Vagina (tissue), 2 donors: ENCODE measurements around the gene RNASE9. TPM values are rescaled to one million over a fixed set of nuclear protein-coding genes. Genes with fewer than 3 reads are reported as not detected.

Experiments
- DNase-seq, 2 donors: peaks; one replicate each; pipeline ENCODE4 v3.0.0-alpha.2; 2017; ENCODE audit errors: extremely low spot score in 2 of 2
- H3K27ac ChIP-seq: fragments of 200-600 bp; sonication (generic); one replicate; pipeline ENCODE4 v1.5.1; 2019
- H3K27me3 ChIP-seq: fragments of 200-600 bp; sonication (generic); one replicate; pipeline ENCODE4 v1.5.1; 2019
- H3K36me3 ChIP-seq, 2 donors: fragments of 200-600 bp; sonication (generic); one replicate each; pipeline ENCODE4 v1.5.1; 2017 to 2019
- H3K4me1 ChIP-seq: fragments of 200-600 bp; sonication (generic); one replicate; pipeline ENCODE4 v1.5.1; 2019
- H3K4me3 ChIP-seq, 2 donors: fragments of 200-600 bp; sonication (generic); 1 replicate in 1 of 2; 2 replicates in 1 of 2; pipeline ENCODE4 v1.5.1; 2016 to 2019
- H3K9me3 ChIP-seq: fragments of 200-600 bp; sonication (generic); one replicate; pipeline ENCODE4 v1.5.1; 2019
- POLR2A ChIP-seq, 2 donors: fragments of 450-650 bp; IDR thresholded peaks; one replicate each; pipeline ENCODE4 v1.6.1; 2017; ENCODE audit warnings: antibody characterized with exemption in 2 of 2, mild to moderate bottlenecking in 2 of 2, moderate library complexity in 2 of 2
- POLR2AphosphoS5 ChIP-seq, 2 donors: sonication (generic); formaldehyde crosslinking; IDR thresholded peaks; one replicate each; pipeline ENCODE4 v1.9.0; 2017; ENCODE audit warnings: antibody characterized with exemption in 2 of 2, mild to moderate bottlenecking in 2 of 2, low read depth in 1 of 2; ENCODE audit not compliant: insufficient read depth in 1 of 2
- intact Hi-C: fragments of 100-400 bp; cut with DNase I; formaldehyde crosslinking; loops from one replicate; pipeline ENCODE4 v1.15.1; 2023
- total RNA-seq: library from RNA; depleted of rRNA; stranded (reverse); fragments of >200 nt; gene quantifications from one replicate; pipeline ENCODE4 v1.2.3, GENCODE V29; 2016
- TF ChIP-seq, protein P1 (sequence below), 3 experiments: fragments of 450-650 bp in 2 of 3; fragments of 200-600 bp in 1 of 3; sonication (generic) in 1 of 3; IDR thresholded peaks; one replicate each; pipeline ENCODE4 v1.5.1; 2017 to 2019; ENCODE audit warnings: antibody characterized with exemption in 3 of 3, mild to moderate bottlenecking in 2 of 3, moderate library complexity in 2 of 3

Gene RNASE9
- total RNA-seq: not detected

DNA sequence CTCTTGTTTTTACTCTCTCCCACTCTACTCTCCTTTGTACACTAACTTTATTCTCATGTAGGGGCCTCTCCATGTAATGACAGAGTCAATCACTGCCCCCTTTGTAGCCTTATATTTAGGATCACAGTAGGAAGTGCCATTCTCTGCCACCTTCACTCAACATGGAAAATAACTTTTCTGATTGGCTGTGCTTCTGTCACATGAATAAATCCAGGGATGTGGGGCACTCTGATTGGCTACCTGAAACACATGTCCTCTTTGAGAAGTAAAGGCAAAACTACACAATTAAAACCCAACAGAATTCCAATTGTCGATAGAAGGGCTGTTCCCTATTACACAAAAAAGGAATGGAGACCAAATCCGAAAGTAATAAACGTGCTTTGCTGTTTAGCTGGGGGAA, at the start of gene RNASE9:
RNASE9 (minus strand) TSS at position 87 of the 400 bp plus-strand sequence.
- Histone ChIP-seq H3K4me1 (no peaks in the 10 kb centered on the region), H3K9me3 (no peaks in the 10 kb centered on the region), H3K27ac (no peak within 1 kb of the TSS), H3K4me3 (no peak within 1 kb of the TSS), H3K27me3 (no peaks in the 10 kb centered on the region), H3K36me3 (no peaks in the 10 kb centered on the region)
- no peak for DNase-seq
- TF ChIP-seq POLR2AphosphoS5 (IDR thresholded peaks at IDR 0.05; ENCODE audit: insufficient read depth in 1 of 2, low read depth in 1 of 2) (no peak), POLR2A (IDR thresholded peaks at IDR 0.05) (no peak)
- TF ChIP-seq, protein P1, sequence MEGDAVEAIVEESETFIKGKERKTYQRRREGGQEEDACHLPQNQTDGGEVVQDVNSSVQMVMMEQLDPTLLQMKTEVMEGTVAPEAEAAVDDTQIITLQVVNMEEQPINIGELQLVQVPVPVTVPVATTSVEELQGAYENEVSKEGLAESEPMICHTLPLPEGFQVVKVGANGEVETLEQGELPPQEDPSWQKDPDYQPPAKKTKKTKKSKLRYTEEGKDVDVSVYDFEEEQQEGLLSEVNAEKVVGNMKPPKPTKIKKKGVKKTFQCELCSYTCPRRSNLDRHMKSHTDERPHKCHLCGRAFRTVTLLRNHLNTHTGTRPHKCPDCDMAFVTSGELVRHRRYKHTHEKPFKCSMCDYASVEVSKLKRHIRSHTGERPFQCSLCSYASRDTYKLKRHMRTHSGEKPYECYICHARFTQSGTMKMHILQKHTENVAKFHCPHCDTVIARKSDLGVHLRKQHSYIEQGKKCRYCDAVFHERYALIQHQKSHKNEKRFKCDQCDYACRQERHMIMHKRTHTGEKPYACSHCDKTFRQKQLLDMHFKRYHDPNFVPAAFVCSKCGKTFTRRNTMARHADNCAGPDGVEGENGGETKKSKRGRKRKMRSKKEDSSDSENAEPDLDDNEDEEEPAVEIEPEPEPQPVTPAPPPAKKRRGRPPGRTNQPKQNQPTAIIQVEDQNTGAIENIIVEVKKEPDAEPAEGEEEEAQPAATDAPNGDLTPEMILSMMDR (IDR thresholded peaks at IDR 0.05): no peak
- intact Hi-C loops: no loop called here

DNA sequence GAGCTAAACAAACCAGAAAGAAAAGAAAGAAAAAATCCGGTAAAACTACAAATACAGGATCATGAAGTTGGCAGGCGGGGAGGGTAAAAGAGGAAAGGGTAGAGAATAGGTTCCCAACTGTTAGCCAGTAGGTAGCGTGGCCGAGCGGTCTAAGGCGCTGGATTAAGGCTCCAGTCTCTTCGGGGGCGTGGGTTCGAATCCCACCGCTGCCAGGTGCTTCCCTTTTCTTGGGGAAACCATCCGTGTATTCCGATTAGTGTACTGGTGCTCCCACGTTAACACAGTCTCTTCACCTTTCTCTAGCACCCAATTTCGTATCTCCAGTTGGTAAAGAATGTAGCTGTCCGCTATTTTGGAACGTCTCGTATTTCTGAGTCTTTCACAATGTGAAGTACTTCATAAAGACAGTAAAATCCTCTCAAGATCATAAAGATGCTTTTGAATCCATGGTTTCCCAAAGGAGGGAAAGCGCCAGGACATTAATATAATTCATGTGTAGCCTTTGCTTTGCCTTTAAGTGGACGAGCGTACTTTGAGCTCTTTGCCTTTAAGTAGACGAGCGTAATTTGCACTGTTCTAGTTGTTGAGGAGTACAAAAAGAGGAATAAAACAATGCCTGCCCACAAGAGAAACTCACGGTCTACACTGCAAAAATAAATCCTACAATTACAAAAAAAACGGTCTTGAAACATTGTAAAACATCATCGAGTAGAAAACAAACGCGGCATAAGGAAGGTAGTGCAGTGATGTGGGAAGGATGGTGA, 49.3 kb upstream of the RNASE9 start:
- intact Hi-C loops: loop anchor here (5.0 to 10.0 kb wide), 4 partner anchors 145 to 283 kb away; partner anchors contain the start of genes PARP2, PIP4P1, PNP and TEP1
- no peak for DNase-seq
- Histone ChIP-seq H3K27ac (peak overlapping the region; percentile 78), H3K9me3 (no peaks in the 10 kb centered on the region), H3K4me3 (peak overlapping the region; percentile 66 to 82), H3K36me3 (no peaks in the 10 kb centered on the region), H3K4me1 (peaks cover 18% of the 10 kb centered on the region), H3K27me3 (no peaks in the 10 kb centered on the region)
- peak in 1 of 2 donors; percentile 41 for TF ChIP-seq POLR2AphosphoS5 (IDR thresholded peaks at IDR 0.05; ENCODE audit: insufficient read depth in 1 of 2, low read depth in 1 of 2)
- TF ChIP-seq POLR2A (IDR thresholded peaks at IDR 0.05): no peak

DNA sequence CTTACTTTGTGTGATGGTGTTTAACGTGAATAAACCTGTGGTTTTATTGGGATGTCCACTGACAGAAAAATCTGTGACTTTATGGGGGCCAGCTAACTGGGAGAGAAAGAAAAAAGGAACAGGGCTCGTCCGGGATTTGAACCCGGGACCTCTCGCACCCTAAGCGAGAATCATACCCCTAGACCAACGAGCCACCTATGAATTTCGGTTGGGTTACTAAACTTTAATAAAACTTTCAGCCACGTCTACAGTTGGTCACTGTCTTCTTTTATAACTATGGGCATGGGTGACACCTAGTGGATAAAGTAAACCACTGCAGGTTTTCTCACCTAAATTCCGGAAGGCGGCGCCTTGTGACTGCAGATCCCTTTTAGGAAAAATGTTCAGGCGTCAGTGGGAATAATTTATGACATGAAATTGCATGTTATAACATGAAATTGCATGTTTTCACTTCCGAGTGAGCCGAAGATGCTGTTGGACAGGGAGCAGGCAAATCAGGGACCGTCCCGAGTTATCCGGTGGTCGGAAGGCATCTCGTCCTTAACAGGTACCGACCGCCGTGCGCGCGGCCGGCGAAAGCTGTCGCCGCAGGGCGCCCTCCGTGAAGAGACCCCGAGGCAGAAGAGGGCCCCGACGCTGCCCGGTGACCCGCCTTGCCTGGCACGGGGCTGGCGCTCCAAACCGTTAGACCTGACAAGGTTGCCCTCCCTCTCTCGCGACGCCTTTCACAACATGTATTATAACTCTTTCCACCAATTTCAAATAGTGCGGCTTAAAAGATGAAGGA, 48.6 kb upstream of the RNASE9 start:
- TF ChIP-seq POLR2A (IDR thresholded peaks at IDR 0.05) (no peak), POLR2AphosphoS5 (IDR thresholded peaks at IDR 0.05; ENCODE audit: insufficient read depth in 1 of 2, low read depth in 1 of 2) (peak; percentile 57 to 72)
- TF ChIP-seq, protein P1 (IDR thresholded peaks at IDR 0.05): peak; percentile 87 to 99 (median 97)
- intact Hi-C loops: loop anchor here (5.0 to 10.0 kb wide), 4 partner anchors 145 to 282 kb away; partner anchors contain the start of genes PARP2, PIP4P1, PNP and TEP1

GRCh38 chr14:20608383-20609110, 47.7 kb upstream of the RNASE9 start:
- Histone ChIP-seq H3K9me3 (no peaks in the 10 kb centered on the region), H3K27me3 (no peaks in the 10 kb centered on the region), H3K36me3 (no peaks in the 10 kb centered on the region), H3K4me3 (no peak overlapping the region), H3K4me1 (peaks cover 9% of the 10 kb centered on the region), H3K27ac (no peak overlapping the region)
- TF ChIP-seq POLR2AphosphoS5 (IDR thresholded peaks at IDR 0.05; ENCODE audit: insufficient read depth in 1 of 2, low read depth in 1 of 2): no peak
- DNase-seq: no peak
- intact Hi-C loops: no loop called here

More for the DNA sequence above, 48.6 kb upstream of the RNASE9 start:
- no peak for DNase-seq
- Histone ChIP-seq H3K36me3 (no peaks in the 10 kb centered on the region), H3K27ac (peak overlapping the region; percentile 78), H3K4me1 (peaks cover 15% of the 10 kb centered on the region), H3K9me3 (no peaks in the 10 kb centered on the region), H3K4me3 (peak overlapping the region; percentile 66 to 82), H3K27me3 (no peaks in the 10 kb centered on the region)

GRCh38 chr14:20607617-20608016, 46.8 kb upstream of the RNASE9 start:
- H3K27me3 ChIP-seq: no peaks in the 10 kb centered on the region
- DNase-seq: no peak
- no peaks in the 10 kb centered on the region for H3K9me3 ChIP-seq
- H3K27ac ChIP-seq: no peak overlapping the region
- no peak overlapping the region for H3K4me3 ChIP-seq
- no peaks in the 10 kb centered on the region for H3K36me3 ChIP-seq
- TF ChIP-seq POLR2A (IDR thresholded peaks at IDR 0.05): no peak
- no peak for TF ChIP-seq POLR2AphosphoS5 (IDR thresholded peaks at IDR 0.05; ENCODE audit: insufficient read depth in 1 of 2, low read depth in 1 of 2)
- TF ChIP-seq, protein P1 (IDR thresholded peaks at IDR 0.05): no peak
- peaks cover 9% of the 10 kb centered on the region for H3K4me1 ChIP-seq
- intact Hi-C loops: no loop called here
